Activated B cell treated with CpG ODN at 0.5 μM for 24 hours (primary cell): ENCODE data around the gene BAMBI. TPM values are rescaled to one million over a fixed set of nuclear protein-coding genes. Genes with fewer than 3 reads are reported as not detected.

Source experiments
- ATAC-seq: fragments of 200-7000 bp; cut with Tn5 transposase; one replicate; pipeline ENCODE4 v1.10.0; 2021; ENCODE audit warnings: low read depth, mild to moderate bottlenecking, moderate library complexity
- CTCF ChIA-PET: fragments of 350-600 bp; sonication (Branson Sonifier 250); formaldehyde crosslinking; loops from one replicate; lab custom pipeline; 2021; ENCODE audit warnings: antibody characterized with exemption; lab: Charles Lee
- POLR2A ChIA-PET: fragments of 350-600 bp; sonication (Branson Sonifier 250); formaldehyde crosslinking; loops from one replicate; lab custom pipeline; 2021; ENCODE audit warnings: antibody characterized with exemption; lab: Charles Lee
- DNase-seq: peaks from one replicate; pipeline ENCODE4 v3.0.0; 2022
- H3K27ac Mint-ChIP-seq: one replicate; pipeline ENCODE4 v1.8.0; 2020; ENCODE audit warnings: mixed read lengths
- H3K27me3 Mint-ChIP-seq: one replicate; pipeline ENCODE4 v1.8.0; 2021; ENCODE audit warnings: mixed read lengths
- H3K36me3 Mint-ChIP-seq: one replicate; pipeline ENCODE4 v1.8.0; 2021; ENCODE audit warnings: low read depth, mixed read lengths
- H3K4me1 Mint-ChIP-seq: one replicate; pipeline ENCODE4 v1.8.0; 2021; ENCODE audit warnings: mixed read lengths
- H3K4me3 Mint-ChIP-seq: one replicate; pipeline ENCODE4 v1.8.0; 2020; ENCODE audit warnings: mild to moderate bottlenecking, mixed read lengths
- H3K9me3 Mint-ChIP-seq: one replicate; pipeline ENCODE4 v1.8.0; 2020; ENCODE audit warnings: mixed read lengths
- CTCF ChIP-seq: fragments of 200-600 bp; IDR thresholded peaks from one replicate; pipeline ENCODE4 v1.8.0; 2022; ENCODE audit warnings: antibody characterized with exemption, mild to moderate bottlenecking
- intact Hi-C: fragments of 100-400 bp; cut with micrococcal nuclease; formaldehyde crosslinking; loops from one replicate; pipeline ENCODE4 v1.15.1; 2024
- total RNA-seq: library from RNA; stranded (reverse); gene quantifications from 2 replicates; pipeline ENCODE4 v1.2.3, GENCODE V29; 2022

BAMBI gene
- total RNA-seq, 1 donor from 2014 or later = 0.16 TPM

GRCh38 chr10:28728366-28728765 lies 51.0 kb downstream of the BAMBI start:
- DNase-seq = no peak
- ChIA-PET CTCF (no interaction called here), POLR2A (no interaction called here)
- no peaks in the 10 kb centered on the region for H3K4me1 Mint-ChIP-seq
- peaks cover 11% of the 10 kb centered on the region for H3K27me3 Mint-ChIP-seq
- intact Hi-C loops = no loop called here
- H3K27ac Mint-ChIP-seq = no peak overlapping the region
- TF ChIP-seq CTCF = no peak
- H3K36me3 Mint-ChIP-seq = no peaks in the 10 kb centered on the region
- no peak overlapping the region for H3K4me3 Mint-ChIP-seq
- peaks cover 8% of the 10 kb centered on the region for H3K9me3 Mint-ChIP-seq
- no peak for ATAC-seq

- ATAC-seq (no peak), DNase-seq (no peak)
- POLR2A ChIA-PET = no interaction called here
- Mint-ChIP-seq H3K27ac (no peak overlapping the region), H3K36me3 (no peaks in the 10 kb centered on the region), H3K4me3 (no peak overlapping the region), H3K9me3 (peaks cover 13% of the 10 kb centered on the region), H3K27me3 (peaks cover 7% of the 10 kb centered on the region), H3K4me1 (no peaks in the 10 kb centered on the region)
- CTCF ChIA-PET = no interaction called here
- TF ChIP-seq CTCF = no peak
- intact Hi-C loops = no loop called here
Measured at GRCh38 chr10:28730031-28730778, 52.9 kb downstream of the BAMBI start.

- ATAC-seq = no peak
- intact Hi-C loops = no loop called here
- POLR2A ChIA-PET = no interaction called here
Measured at GRCh38 chr10:28732091-28732490, 54.8 kb downstream of the BAMBI start.

More at GRCh38 chr10:28732091-28732490, 54.8 kb downstream of the BAMBI start:
- peaks cover 13% of the 10 kb centered on the region for H3K9me3 Mint-ChIP-seq
- H3K36me3 Mint-ChIP-seq = no peaks in the 10 kb centered on the region
- H3K4me1 Mint-ChIP-seq = no peaks in the 10 kb centered on the region
- no peak for DNase-seq
- no peak overlapping the region for H3K27ac Mint-ChIP-seq
- H3K27me3 Mint-ChIP-seq = peaks cover 4% of the 10 kb centered on the region
- no peak for TF ChIP-seq CTCF
- H3K4me3 Mint-ChIP-seq = no peak overlapping the region
- CTCF ChIA-PET = no interaction called here

Other genes starting within 250 kb of the BAMBI start
- gene WAC, start 144.4 kb upstream of the BAMBI start, total RNA-seq = 145 and 159 TPM in 2 replicates